Left lung (tissue), 10 donors: ENCODE data around the gene ZDHHC15. TPM values are rescaled to one million over a fixed set of nuclear protein-coding genes. Genes with fewer than 3 reads are reported as not detected.
"Not testable (repeated sequence)": the region's sequence is repeated elsewhere in the genome, so short reads cannot be mapped to it uniquely, and the experiment has no call there.

Experiments
- ATAC-seq: fragments of 200-7000 bp; cut with Tn5 transposase; one replicate; pipeline ENCODE4 v1.9.1; 2020; ENCODE audit warnings: moderate library complexity
- DNase-seq, 4 donors: peaks; one replicate each; pipeline ENCODE4 v3.0.0-alpha.2; 2013 to 2020
- H3K27ac ChIP-seq, 2 donors: fragments of 200-600 bp; sonication (generic) in 1 of 2; one replicate each; pipeline versions ENCODE4 v1.5.0 to v1.8.0; 2020 to 2021
- H3K27me3 ChIP-seq, 2 donors: fragments of 200-600 bp; sonication (generic) in 1 of 2; one replicate each; pipeline versions ENCODE4 v1.5.0 to v1.8.0; 2020 to 2021
- H3K36me3 ChIP-seq, 2 donors: fragments of 200-600 bp; sonication (generic) in 1 of 2; one replicate each; pipeline versions ENCODE4 v1.5.0 to v1.8.0; 2020 to 2021
- H3K4me1 ChIP-seq, 2 donors: fragments of 200-600 bp; one replicate each; pipeline ENCODE4 v1.8.0; 2021
- H3K4me3 ChIP-seq, 2 donors: fragments of 200-600 bp; sonication (generic) in 1 of 2; one replicate each; pipeline versions ENCODE4 v1.5.0 to v1.8.0; 2020 to 2021; ENCODE audit warnings: mild to moderate bottlenecking in 1 of 2
- H3K9me3 ChIP-seq, 2 donors: fragments of 200-600 bp; sonication (generic) in 1 of 2; one replicate each; pipeline versions ENCODE4 v1.5.0 to v1.8.0; 2020 to 2021
- CTCF ChIP-seq, 2 donors: fragments of 200-600 bp; sonication (generic) in 1 of 2; IDR thresholded peaks; one replicate each; pipeline versions ENCODE4 v1.5.0 to v1.8.0; 2021; ENCODE audit warnings: antibody characterized with exemption in 2 of 2
- intact Hi-C, 2 donors: fragments of 100-400 bp; cut with DNase I; formaldehyde crosslinking; loops; one replicate each; pipeline versions ENCODE4 v1.11.2 to v1.14.2; 2022
- polyA plus RNA-seq, 6 donors: library from polyadenylated mRNA; unstranded; fragments of 120-200 nt; gene quantifications; one replicate each; pipeline ENCODE4 v1.2.1, GENCODE V29; 2013; ENCODE audit not compliant: insufficient read length in 6 of 6
- total RNA-seq, 2 donors: library from RNA; stranded (reverse); fragmentation: NEBNext Ultra II Directional; extraction: Animal tissue kit (Norgen Biotek cat#: 25700); gene quantifications; one replicate each; pipeline ENCODE4 v1.2.1, GENCODE V29; 2021
- donor health status: DM: no; HTN: yes; CAD: no.
- donor health status: DM: no; HTN: no; CAD: no.

The ZDHHC15 gene
- total and polyA plus RNA-seq, 8 donors = 1.7 to 8.4 (median 6.9) TPM

- no peaks in the 10 kb centered on the region for H3K4me1 ChIP-seq
- intact Hi-C loops = no loop called here
- no peaks in the 10 kb centered on the region for H3K36me3 ChIP-seq
- no peak overlapping the region for H3K27ac ChIP-seq
- H3K27me3 ChIP-seq = no peaks in the 10 kb centered on the region
- DNase-seq (peak in 2 of 4 donors; percentile 11 to 35), ATAC-seq (no peak)
- TF ChIP-seq CTCF (IDR thresholded peaks at IDR 0.05) = no peak
- no peak overlapping the region for H3K4me3 ChIP-seq
- peaks cover 0 to 6% of the 10 kb centered on the region in 2 donors for H3K9me3 ChIP-seq
Measured at GRCh38 chrX:75369721-75370120, 153.1 kb downstream of the ZDHHC15 start.

DNA sequence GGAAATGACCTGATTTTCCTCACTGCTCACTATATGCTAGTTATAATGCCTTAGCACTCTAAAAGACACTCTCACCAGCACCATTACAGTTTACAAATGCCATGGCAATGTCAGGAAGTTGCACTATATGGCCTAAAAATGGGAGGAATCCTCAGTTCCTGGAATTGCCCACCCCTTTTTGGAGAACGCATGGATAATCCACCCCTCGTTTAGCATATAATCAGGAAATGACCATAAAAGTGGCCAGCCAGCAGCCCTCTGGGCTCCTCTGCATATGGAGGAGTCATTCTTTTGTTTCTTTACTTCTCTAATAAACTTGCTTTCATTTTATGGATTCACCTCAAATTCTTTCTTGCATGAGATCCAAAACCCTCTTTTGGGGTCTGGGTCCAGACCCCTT, 156.0 kb downstream of the ZDHHC15 start:
- ATAC-seq = no peak
- no peaks in the 10 kb centered on the region for H3K36me3 ChIP-seq
- no peak for DNase-seq
- peaks cover 0 to 12% of the 10 kb centered on the region in 2 donors for H3K9me3 ChIP-seq
- TF ChIP-seq CTCF (IDR thresholded peaks at IDR 0.05) = no peak
- no peak overlapping the region for H3K4me3 ChIP-seq
- H3K27ac ChIP-seq = no peak overlapping the region
- no peaks in the 10 kb centered on the region for H3K4me1 ChIP-seq
- no peaks in the 10 kb centered on the region for H3K27me3 ChIP-seq
- intact Hi-C loops = no loop called here

- H3K9me3 ChIP-seq = peaks cover 0 to 12% of the 10 kb centered on the region in 2 donors
- intact Hi-C loops = no loop called here
- no peaks in the 10 kb centered on the region for H3K36me3 ChIP-seq
- DNase-seq = no peak
- H3K4me1 ChIP-seq = no peaks in the 10 kb centered on the region
- no peak for TF ChIP-seq CTCF (IDR thresholded peaks at IDR 0.05)
- no peak overlapping the region for H3K27ac ChIP-seq
- H3K4me3 ChIP-seq = no peak overlapping the region
- ATAC-seq = no peak
- H3K27me3 ChIP-seq = no peaks in the 10 kb centered on the region
Measured at GRCh38 chrX:75365243-75365975, 157.4 kb downstream of the ZDHHC15 start.

DNA sequence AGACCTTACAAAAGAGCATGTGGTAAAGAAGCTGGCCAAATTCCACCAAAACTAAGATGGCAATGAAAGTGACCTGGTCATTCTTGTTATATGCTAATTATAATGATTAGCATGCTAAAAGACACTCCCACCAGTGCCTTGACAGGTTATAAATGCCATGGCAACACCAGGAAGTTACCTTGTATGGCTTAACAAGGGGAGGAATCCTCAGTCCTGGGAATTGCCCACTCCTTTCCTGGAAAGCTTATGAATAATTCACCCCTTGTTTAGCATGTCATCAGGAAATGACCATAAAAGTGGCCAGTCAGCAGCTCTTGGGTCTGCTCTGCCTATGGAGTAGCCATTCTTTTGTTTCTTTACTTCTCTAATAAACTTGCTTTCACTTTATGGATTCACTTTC, 161.0 kb downstream of the ZDHHC15 start:
- no peaks in the 10 kb centered on the region for H3K36me3 ChIP-seq
- no peak for TF ChIP-seq CTCF (IDR thresholded peaks at IDR 0.05)
- H3K9me3 ChIP-seq = peaks cover 0 to 12% of the 10 kb centered on the region in 2 donors
- no peak for DNase-seq
- intact Hi-C loops = no loop called here
- ATAC-seq = no peak
- H3K27me3 ChIP-seq = no peaks in the 10 kb centered on the region
- no peak overlapping the region for H3K4me3 ChIP-seq
- H3K27ac ChIP-seq = no peak overlapping the region
- H3K4me1 ChIP-seq = no peaks in the 10 kb centered on the region

- H3K9me3 ChIP-seq, ATAC-seq, H3K4me3 ChIP-seq, H3K4me1 ChIP-seq, H3K27me3 ChIP-seq, intact Hi-C loops, H3K27ac ChIP-seq, DNase-seq, H3K36me3 ChIP-seq: not testable (repeated sequence)
Measured at GRCh38 chrX:75348601-75349000, 174.2 kb downstream of the ZDHHC15 start.

DNA sequence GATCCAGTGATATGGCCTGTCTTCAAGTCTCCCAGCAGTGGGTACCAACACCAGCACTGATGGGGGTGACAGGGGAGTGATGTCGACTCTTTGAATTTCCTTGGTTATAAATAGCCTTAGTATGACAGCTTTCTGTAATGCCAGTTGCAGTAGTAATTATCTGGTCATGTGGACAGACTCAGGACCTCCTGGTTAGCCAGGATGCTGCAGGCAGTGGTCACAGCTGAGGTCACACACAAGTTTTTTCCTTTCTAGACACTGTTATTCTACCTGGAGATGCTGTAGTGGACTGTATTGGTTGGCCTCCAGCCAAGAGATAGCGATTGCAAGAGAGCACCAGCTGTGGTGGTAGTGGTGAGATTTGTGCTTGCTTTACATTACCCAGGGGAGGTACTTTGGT, 185.3 kb downstream of the ZDHHC15 start:
- intact Hi-C loops = no loop called here
- peaks cover 0 to 10% of the 10 kb centered on the region in 2 donors for H3K36me3 ChIP-seq
- ATAC-seq (no peak), DNase-seq (no peak)
- no peak overlapping the region for H3K27ac ChIP-seq
- no peak for TF ChIP-seq CTCF (IDR thresholded peaks at IDR 0.05)
- H3K4me3 ChIP-seq = no peak overlapping the region
- no peaks in the 10 kb centered on the region for H3K4me1 ChIP-seq
- no peaks in the 10 kb centered on the region for H3K27me3 ChIP-seq
- H3K9me3 ChIP-seq = peaks cover 0 to 18% of the 10 kb centered on the region in 2 donors
